GM19328 (cell line): ENCODE results near the gene PSME3IP1.

ENCODE experiments used
- ATAC-seq: cut with Tn5 transposase; IDR thresholded peaks from one replicate; pipeline ENCODE4 v1.9.1; 2021; ENCODE audit warnings: mild to moderate bottlenecking, moderate library complexity; ENCODE audit not compliant: unreplicated experiment

The PSME3IP1 gene

GRCh38 chr16:57169327-57169726, 16.5 kb downstream of the PSME3IP1 start:
- ATAC-seq: no peak

- no peak for ATAC-seq
Observed at GRCh38 chr16:57167953-57168352, 17.9 kb downstream of the PSME3IP1 start.

- ATAC-seq: no peak
Observed at GRCh38 chr16:57167538-57167937, 18.3 kb downstream of the PSME3IP1 start.

GRCh38 chr16:57166951-57167350, 18.9 kb downstream of the PSME3IP1 start:
- ATAC-seq: no peak

- ATAC-seq: no peak
Observed at GRCh38 chr16:57166451-57166850, 19.4 kb downstream of the PSME3IP1 start.

- no peak for ATAC-seq
Observed at GRCh38 chr16:57165938-57166337, 19.9 kb downstream of the PSME3IP1 start.

GRCh38 chr16:57165483-57165882, 20.4 kb downstream of the PSME3IP1 start:
- ATAC-seq: no peak

GRCh38 chr16:57163842-57164241, 22.0 kb downstream of the PSME3IP1 start:
- no peak for ATAC-seq

- ATAC-seq: no peak
Observed at GRCh38 chr16:57159447-57159846, 26.4 kb downstream of the PSME3IP1 start.

GRCh38 chr16:57157533-57157932, 28.3 kb downstream of the PSME3IP1 start:
- no peak for ATAC-seq

- no peak for ATAC-seq
Observed at GRCh38 chr16:57156351-57156703, 29.5 kb downstream of the PSME3IP1 start.

- ATAC-seq: no peak
Observed at GRCh38 chr16:57155702-57156350, 30.0 kb downstream of the PSME3IP1 start.

- no peak for ATAC-seq
Observed at GRCh38 chr16:57153841-57154240, 32.0 kb downstream of the PSME3IP1 start.

- no peak for ATAC-seq
Observed at GRCh38 chr16:57152096-57153093, 33.4 kb downstream of the PSME3IP1 start.

GRCh38 chr16:57151369-57151768, 34.5 kb downstream of the PSME3IP1 start:
- no peak for ATAC-seq

GRCh38 chr16:57150682-57151330, 35.0 kb downstream of the PSME3IP1 start:
- ATAC-seq: no peak

- ATAC-seq: no peak
Observed at GRCh38 chr16:57149391-57149790, 36.4 kb downstream of the PSME3IP1 start.

GRCh38 chr16:57148481-57148880, 37.4 kb downstream of the PSME3IP1 start:
- no peak for ATAC-seq

GRCh38 chr16:57147381-57148221, 38.2 kb downstream of the PSME3IP1 start:
- no peak for ATAC-seq

GRCh38 chr16:57146735-57147134, 39.1 kb downstream of the PSME3IP1 start:
- ATAC-seq: no peak
